Measurements from ENCODE around the gene CLEC16A.

The CLEC16A gene

GRCh38 chr16:11039726-11040125, 95.4 kb downstream of the CLEC16A start:
- no peak for DNase-seq (ENCODE audit: low read depth)

- DNase-seq (ENCODE audit: low read depth), result no peak
These were observed 97.8 kb downstream of the CLEC16A start for GRCh38 chr16:11042191-11042590.

DNA sequence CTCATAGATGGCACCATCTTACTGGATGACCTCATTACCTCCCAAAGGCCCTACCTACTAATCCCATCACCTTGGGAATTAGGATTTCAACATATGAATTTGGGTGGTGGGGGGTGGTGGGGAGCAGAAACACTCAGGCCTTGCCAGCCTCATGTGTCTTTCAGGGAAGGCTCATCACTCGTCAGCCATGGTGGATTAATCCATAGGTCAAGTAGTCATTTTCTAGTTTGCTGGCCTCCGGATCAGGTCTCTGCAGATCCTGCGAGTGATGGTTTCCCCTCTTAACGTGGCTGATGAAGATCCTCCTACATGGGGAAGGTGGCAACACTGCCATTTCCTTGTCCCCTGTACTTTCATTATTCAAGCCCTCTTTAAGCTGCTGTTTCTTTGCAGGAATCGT, 101.1 kb downstream of the CLEC16A start:
- no peak for DNase-seq (ENCODE audit: low read depth)

GRCh38 chr16:11045846-11046245, 101.5 kb downstream of the CLEC16A start:
- no peak for DNase-seq (ENCODE audit: low read depth)

GRCh38 chr16:11046382-11046931, 102.1 kb downstream of the CLEC16A start:
- DNase-seq (ENCODE audit: low read depth), result no peak

DNA sequence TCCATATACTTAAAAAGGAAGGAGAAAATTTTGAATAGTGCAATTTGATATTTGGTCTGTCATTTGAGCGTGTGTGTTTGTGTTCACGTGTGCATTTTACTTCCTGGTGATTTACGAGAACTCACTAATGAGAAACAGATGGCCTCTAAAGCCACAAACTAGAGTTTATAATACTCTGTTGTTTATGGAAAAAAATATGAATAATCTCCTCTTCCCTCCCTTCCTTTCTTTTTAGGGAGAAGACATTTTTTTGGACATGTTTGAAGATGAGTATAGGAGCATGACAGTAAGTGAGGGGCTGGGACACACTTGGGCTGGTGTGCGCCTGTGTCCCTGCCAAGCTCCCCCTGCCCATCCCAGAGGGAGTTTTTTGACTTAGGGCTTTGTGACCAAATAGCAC, 102.7 kb downstream of the CLEC16A start:
- DNase-seq (ENCODE audit: low read depth), result no peak

- DNase-seq (ENCODE audit: low read depth), result no peak
These were observed 103.8 kb downstream of the CLEC16A start for GRCh38 chr16:11047939-11048800.

- DNase-seq (ENCODE audit: low read depth), result no peak
These were observed 105.2 kb downstream of the CLEC16A start for GRCh38 chr16:11049396-11050059.

GRCh38 chr16:11050536-11050935, 106.2 kb downstream of the CLEC16A start:
- DNase-seq (ENCODE audit: low read depth), result no peak

DNA sequence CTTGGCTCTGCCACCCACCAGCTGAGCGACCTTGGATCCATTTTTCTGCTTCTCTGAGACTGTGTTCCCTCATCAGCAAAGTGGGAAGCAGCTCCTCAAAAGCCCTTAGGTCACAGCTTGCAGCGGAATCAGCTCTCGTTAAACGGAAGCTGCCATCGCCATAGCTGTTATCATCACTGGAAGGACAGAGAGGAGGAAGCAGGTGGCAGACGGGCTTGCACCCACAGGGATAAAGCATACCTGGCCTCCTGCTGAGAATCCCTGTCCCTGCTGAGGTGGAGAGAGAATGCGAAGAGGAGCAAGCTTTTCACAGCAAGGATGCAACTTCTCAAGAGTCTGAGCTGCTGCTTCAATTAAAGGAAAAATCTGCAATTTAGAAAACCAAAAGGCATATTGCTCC, 106.6 kb downstream of the CLEC16A start:
- no peak for DNase-seq (ENCODE audit: low read depth)

DNA sequence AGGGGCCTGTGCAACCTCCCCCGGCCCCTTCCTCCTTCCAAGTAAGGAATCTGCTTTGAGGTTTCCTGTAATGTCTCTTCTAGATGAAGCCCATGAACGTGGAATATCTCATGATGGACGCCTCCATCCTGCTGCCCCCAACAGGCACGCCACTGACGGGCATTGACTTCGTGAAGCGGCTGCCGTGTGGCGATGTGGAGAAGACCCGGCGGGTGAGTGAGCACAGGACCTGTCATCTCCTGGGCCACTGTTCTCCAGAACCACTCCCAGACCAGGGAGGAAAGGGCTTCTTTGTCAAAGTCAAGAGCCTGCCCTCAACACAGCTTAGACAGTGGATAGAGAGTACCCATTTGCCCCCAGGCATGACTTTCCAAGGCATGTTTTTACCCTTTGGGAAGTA, 107.1 kb downstream of the CLEC16A start:
- DNase-seq (ENCODE audit: low read depth), result no peak

DNA sequence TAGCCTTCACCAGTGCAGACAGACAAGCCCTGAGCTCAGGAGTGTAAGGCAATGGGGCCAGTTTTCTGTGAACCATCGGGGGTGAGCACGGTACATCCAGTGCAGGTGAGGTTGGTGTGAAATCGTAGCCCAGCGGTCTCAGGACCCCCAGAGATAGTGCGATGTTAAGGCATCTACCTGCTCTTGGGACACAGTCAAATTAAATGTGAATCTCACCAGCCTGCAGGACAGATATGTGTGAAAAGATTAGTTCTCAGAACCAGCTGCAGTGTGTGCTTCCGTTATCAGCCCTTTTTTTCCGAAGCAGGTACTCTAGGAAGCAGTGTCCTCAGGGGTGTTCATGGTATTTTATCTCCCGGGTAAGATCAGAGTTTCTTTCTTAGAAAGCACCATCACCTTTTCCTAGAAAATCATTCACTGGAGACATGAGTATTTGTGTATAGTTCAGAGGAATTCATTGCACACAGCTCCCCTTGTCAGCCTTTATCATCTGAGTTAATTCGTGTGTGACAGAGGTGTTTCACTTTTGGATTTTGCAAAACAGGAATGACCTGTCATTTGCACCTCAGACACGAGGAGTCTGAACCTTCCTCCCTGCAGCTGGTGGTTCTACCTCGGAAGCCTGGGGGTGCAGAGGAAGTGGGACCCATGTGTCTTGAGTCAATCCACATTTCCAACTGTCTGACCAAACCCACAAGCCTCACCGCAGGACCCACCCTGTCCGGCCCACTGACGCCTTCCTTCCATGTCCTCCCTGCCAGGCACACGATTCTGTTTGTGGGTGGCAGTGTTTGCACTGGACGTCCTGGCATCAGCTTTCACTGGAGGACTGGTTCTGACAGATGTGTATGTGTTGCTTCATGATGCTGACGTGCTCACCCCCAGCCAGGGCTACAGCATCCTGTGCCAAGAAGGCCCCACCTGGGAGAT, 107.8 kb downstream of the CLEC16A start:
- DNase-seq (ENCODE audit: low read depth), result peak; percentile 41

- DNase-seq (ENCODE audit: low read depth), result no peak
These were observed 109.6 kb downstream of the CLEC16A start for GRCh38 chr16:11053916-11054460.

DNA sequence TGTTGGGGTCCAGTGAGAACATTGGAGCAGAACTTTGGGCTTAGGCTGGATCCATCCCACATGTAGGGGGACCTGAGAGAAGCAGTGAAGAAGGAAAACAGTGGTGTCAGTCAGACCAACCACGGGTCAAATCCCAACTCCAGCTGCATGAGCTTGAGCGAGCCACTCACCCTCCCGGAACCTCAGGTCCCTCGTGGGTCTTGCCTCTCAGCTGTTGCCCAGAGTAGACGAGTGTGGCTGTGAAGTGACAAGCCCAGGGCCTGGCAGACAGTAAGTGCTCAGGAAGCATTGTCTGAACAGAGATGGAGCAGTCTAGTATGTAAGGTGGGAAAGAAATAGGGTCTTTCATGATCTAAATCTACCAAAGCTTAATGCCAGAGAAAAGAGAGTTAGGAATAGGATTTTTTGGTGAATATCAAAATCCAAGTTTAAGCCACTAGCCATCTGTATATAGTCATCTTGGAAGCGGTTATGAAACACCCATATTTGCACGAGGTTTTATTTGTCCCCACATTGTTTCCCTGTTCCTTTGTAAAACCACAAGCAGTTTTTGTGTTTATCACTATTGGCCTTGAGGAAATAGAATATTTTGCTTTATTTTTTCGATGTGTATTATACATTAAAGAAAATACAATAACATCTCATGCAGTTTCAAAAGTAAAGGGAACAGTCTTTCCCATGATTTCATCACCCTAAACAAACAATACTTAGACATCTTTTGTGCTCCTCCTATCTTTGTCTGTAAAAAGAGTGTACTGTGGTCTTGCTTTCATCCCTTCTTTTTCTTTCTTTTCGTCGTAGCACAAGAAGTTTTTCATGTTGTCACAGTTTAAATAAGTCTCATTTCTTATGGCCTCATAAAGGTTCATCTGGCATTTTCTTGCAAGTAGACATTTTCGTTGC, 112.0 kb downstream of the CLEC16A start:
- DNase-seq (ENCODE audit: low read depth), result no peak

DNA sequence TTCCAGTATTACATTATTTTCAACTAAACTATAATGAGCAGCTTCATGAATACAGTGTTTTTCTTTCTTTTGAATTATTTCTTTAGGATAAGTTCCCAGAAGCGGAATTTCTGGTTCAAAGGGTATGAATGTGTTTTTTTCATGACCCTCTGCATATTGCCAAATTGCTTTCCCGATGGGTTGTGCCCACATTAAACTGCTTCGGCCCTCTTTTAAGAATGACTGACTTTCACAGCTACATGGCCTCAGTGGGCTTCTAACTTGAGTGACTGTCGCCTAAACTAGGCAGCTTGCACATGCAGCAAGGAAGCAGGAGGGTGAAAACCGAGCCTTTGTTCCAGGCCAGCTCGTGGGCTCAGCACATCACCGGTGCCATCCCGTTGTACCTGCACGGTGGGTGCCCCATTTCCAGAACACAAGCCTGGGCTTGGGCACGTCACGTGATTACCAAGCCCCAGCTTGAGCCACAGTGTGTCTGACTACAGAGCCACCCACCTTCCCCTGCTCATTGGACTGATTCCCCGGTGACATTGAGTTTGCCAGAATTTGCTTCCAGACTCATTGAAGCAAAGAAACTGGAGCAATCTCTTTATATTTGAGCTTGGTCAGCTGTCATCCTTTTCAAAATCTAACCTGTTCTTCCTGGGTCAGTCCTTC, 112.8 kb downstream of the CLEC16A start:
- DNase-seq (ENCODE audit: low read depth), result no peak

- DNase-seq (ENCODE audit: low read depth), result no peak
These were observed 113.5 kb downstream of the CLEC16A start for GRCh38 chr16:11057711-11058345.

GRCh38 chr16:11058832-11059231, 114.5 kb downstream of the CLEC16A start:
- no peak for DNase-seq (ENCODE audit: low read depth)

DNA sequence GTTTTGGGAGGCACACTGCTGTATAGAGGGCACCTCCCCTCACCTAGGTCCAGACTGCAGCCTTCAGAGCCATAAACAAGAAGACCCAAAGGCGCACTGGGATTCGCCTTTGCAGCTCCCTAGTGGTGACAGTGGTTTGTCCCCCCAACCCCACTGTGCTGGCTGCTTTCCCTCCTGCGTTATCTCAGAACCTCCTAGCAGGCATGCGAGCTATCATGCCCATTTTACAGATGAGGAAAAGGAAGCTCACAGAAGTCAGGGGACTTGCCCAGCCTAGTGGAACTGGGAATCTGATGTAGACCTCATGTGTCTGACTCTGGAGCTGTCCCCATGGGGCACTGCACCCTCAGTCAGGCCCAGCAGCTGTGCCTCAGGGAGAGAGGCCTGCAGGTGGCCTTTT, 115.2 kb downstream of the CLEC16A start:
- DNase-seq (ENCODE audit: low read depth), result no peak

GRCh38 chr16:11060364-11060763, 116.0 kb downstream of the CLEC16A start:
- DNase-seq (ENCODE audit: low read depth), result no peak

DNA sequence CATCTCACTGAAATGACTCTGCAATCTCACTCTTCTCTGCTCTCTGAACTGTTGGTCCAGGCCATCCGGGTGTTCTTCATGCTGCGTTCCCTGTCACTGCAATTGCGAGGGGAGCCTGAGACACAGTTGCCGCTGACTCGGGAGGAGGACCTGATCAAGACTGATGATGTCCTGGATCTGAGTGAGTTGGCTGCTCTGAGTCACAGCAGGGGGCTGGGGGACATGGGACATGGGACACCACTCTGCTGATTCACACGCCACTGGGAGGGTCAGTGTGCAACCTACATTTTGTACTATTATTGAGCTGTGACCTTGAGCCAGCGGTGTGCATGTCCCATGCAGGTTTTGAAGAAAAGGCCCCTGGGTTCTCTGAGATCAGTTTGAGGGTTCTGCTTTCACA, 116.5 kb downstream of the CLEC16A start:
- DNase-seq (ENCODE audit: low read depth), result no peak
